ENCODE results near the gene ANKIB1. TPM values are rescaled to one million over a fixed set of nuclear protein-coding genes. Genes with fewer than 3 reads are reported as not detected.
"Not testable (repeated sequence)": the region's sequence is repeated elsewhere in the genome, so short reads cannot be mapped to it uniquely, and the experiment has no call there.

Gene ANKIB1
- total and polyA plus RNA-seq, 11 donors, result 9.0 to 67.9 (median 43.4) TPM

DNA sequence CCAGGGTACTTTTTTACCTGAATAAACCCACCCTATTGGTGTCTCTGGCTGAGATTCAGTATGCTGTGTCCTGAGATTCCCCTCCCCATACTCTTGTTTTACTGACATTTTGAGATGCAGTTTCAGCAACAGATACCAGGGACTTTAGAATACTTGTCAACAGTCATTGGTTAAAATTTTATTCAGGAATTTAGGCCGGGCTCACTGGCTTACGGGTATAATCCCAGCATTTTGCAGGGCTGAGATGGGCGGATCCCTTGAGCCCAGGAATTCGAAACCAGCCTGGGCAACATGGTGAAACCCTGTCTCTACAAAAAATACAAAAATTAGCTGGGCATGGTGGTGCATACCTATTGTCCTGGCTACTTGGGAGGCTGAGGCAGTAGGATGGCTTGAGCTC is 111.5 kb downstream of the ANKIB1 start:
- Histone ChIP-seq H3K27me3 (no peaks in the 10 kb centered on the region), H3K27ac (no peak overlapping the region), H3K4me1 (no peaks in the 10 kb centered on the region), H3K9me3 (no peaks in the 10 kb centered on the region), H3K4me3 (no peak overlapping the region), H3K36me3 (peaks cover 0 to 69% (median 43%) of the 10 kb centered on the region in 9 donors)
- DNase-seq (no peak), ATAC-seq (no peak)
- whole genome bisulfite sequencing, 4 donors, result 97 to 99% (median 98%) methylated on average over 4 of the region's 4 CpGs
- intact Hi-C loops (cut with DNase I), result no loop called here
- TF ChIP-seq POLR2A (IDR thresholded peaks at IDR 0.05), result no peak
- TF ChIP-seq, protein P1, sequence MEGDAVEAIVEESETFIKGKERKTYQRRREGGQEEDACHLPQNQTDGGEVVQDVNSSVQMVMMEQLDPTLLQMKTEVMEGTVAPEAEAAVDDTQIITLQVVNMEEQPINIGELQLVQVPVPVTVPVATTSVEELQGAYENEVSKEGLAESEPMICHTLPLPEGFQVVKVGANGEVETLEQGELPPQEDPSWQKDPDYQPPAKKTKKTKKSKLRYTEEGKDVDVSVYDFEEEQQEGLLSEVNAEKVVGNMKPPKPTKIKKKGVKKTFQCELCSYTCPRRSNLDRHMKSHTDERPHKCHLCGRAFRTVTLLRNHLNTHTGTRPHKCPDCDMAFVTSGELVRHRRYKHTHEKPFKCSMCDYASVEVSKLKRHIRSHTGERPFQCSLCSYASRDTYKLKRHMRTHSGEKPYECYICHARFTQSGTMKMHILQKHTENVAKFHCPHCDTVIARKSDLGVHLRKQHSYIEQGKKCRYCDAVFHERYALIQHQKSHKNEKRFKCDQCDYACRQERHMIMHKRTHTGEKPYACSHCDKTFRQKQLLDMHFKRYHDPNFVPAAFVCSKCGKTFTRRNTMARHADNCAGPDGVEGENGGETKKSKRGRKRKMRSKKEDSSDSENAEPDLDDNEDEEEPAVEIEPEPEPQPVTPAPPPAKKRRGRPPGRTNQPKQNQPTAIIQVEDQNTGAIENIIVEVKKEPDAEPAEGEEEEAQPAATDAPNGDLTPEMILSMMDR (IDR thresholded peaks at IDR 0.05), result no peak

GRCh38 chr7:92359179-92359578 is 113.4 kb downstream of the ANKIB1 start:
- peaks cover 0 to 69% (median 28%) of the 10 kb centered on the region in 9 donors for H3K36me3 ChIP-seq

GRCh38 chr7:92359801-92360200 is 114.0 kb downstream of the ANKIB1 start:
- intact Hi-C loops (cut with DNase I), result no loop called here

More at GRCh38 chr7:92359179-92359578, 113.4 kb downstream of the ANKIB1 start:
- H3K9me3 ChIP-seq; H3K4me3 ChIP-seq; DNase-seq; H3K27me3 ChIP-seq; intact Hi-C loops (cut with DNase I); H3K27ac ChIP-seq; H3K4me1 ChIP-seq; ATAC-seq: not testable (repeated sequence)
- WGBS, 4 donors, result 96 to 98% (median 97%) methylated on average over 2 of the region's 2 CpGs

GRCh38 chr7:92360387-92360786 is 114.6 kb downstream of the ANKIB1 start:
- 91 to 96% (median 93%) methylated on average over 1 of the region's 1 CpG for WGBS, 4 donors
- H3K36me3 ChIP-seq, result peaks cover 0 to 67% (median 17%) of the 10 kb centered on the region in 9 donors
- intact Hi-C loops (cut with DNase I), result no loop called here

More at GRCh38 chr7:92359801-92360200, 114.0 kb downstream of the ANKIB1 start:
- H3K36me3 ChIP-seq, result peaks cover 0 to 67% (median 23%) of the 10 kb centered on the region in 9 donors
- DNase-seq, result no peak
- 96 to 98% (median 97%) methylated on average over 3 of the region's 3 CpGs for WGBS, 4 donors
- H3K9me3 ChIP-seq, result no peaks in the 10 kb centered on the region
- no peaks in the 10 kb centered on the region for H3K27me3 ChIP-seq
- H3K4me3 ChIP-seq, result no peak overlapping the region
- H3K27ac ChIP-seq, result no peak overlapping the region
- ATAC-seq, result no peak
- H3K4me1 ChIP-seq, result no peaks in the 10 kb centered on the region
- no peak for TF ChIP-seq POLR2A (IDR thresholded peaks at IDR 0.05)
- TF ChIP-seq, protein P1 (IDR thresholded peaks at IDR 0.05), result no peak

More at GRCh38 chr7:92360387-92360786, 114.6 kb downstream of the ANKIB1 start:
- Histone ChIP-seq H3K4me1 (no peaks in the 10 kb centered on the region), H3K27ac (no peak overlapping the region), H3K4me3 (no peak overlapping the region), H3K27me3 (no peaks in the 10 kb centered on the region), H3K9me3 (no peaks in the 10 kb centered on the region)
- ATAC-seq (no peak), DNase-seq (no peak)
- TF ChIP-seq POLR2A (IDR thresholded peaks at IDR 0.05), result no peak
- TF ChIP-seq, protein P1 (IDR thresholded peaks at IDR 0.05), result no peak

All from heart left ventricle (tissue), 16 donors.